NOMO-1 treated with dmso at 0.1 percent for 144 hours (cell line): Measurements from ENCODE around the gene KCNG4.

ENCODE experiments used
- DNase-seq: peaks from one replicate; lab custom pipeline; 2025; ENCODE audit not compliant: unreplicated experiment; lab: John Stamatoyannopoulos, UW

KCNG4 gene

GRCh38 chr16:84183911-84184591, 55.8 kb downstream of the KCNG4 start:
- DNase-seq: no peak

DNA sequence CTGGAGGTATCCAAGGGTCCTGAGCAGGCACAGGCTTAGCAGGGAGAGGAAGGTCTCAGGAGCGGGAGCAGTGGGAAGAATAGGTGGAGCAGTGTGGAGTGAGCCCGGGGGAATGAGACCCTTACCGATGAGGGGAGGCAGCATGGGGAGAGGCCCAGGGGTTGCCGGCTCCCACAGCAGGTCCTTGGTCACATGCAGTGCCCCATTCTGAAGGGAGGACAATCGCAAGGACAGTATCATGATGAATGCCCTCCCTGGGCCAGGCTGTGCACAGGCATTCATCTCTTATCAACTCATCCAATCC, 56.3 kb downstream of the KCNG4 start:
- DNase-seq: no peak

DNA sequence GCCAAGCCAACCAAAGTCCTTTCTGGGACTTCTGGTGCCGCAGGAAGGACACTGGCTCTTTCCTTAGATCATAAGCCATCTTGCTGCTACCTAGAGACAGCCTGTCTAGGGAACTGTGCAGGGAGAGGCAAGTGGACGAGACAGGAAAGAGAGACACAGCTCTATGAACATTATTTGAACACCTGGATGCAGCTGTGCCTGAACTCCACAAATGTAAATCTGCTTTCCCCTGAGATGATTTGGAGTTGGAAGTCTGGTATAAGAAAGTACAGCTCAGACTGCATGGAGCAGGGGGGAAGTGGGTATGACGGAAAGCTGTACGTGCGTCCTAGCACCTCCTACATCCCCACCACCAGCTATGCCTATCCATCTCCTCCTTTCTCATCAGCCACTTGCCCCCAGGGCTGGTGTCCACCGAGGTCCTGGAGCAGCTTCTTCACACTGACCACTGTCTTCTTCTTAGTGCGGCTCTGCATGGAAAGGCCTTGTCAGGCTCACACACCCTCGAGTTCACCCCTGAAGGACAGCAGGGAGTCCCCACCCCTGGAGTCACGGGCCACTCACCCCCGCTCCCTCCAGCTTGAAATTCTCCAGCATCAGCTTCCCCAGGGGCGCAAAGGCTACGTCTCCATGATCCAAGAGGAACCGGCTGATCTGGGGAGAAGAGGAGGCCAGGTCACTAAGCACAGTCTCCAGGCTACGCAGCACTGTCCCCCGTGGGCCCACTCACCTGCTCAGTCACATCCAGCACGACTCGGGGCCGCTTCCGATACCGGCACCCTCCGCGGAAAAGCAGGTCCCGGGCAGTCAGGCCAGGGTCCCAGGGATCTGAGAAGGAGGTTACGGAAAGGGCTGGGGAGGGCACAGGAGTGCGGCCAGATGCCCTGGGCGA, 56.9 kb downstream of the KCNG4 start:
- no peak for DNase-seq

GRCh38 chr16:84182104-84182503, 57.7 kb downstream of the KCNG4 start:
- no peak for DNase-seq

GRCh38 chr16:84181144-84181915, 58.5 kb downstream of the KCNG4 start:
- no peak for DNase-seq

GRCh38 chr16:84180519-84181140, 59.2 kb downstream of the KCNG4 start:
- DNase-seq: no peak

DNA sequence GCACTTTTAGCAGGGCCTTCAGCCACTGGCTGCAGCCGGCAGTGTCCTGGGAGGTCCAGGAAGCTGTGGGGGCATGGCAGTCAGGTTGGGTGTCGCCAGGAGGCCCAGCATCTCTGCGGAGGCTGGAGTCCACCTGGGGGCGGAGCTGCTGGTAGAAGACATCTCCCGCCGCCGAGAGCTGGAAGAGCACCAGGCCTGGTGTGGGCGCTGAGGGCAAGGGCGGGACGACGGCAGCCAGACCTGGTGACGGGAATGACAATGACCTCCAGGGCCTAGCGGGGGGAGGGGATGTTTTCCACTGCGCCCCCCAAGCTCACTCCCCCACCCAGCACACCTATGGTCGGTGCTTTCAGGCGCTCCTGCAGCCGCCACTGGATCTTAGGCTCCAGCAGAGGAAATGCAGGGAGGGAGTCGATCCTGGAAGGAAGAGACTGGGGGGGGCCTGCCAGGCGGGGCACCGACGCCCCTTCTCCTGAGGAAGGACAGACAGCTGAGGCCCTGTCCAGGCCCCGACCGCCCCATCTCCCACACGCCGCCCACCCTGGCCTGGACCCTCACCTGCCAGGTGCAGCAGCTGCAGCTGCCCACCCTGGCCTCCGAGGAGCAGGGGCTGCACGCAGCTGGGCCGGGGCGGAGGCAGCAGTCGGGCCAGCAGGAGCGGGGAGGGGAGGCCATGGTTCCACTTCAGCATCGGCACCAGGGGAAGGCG, 60.0 kb downstream of the KCNG4 start:
- DNase-seq: no peak

- DNase-seq: no peak
Measured at GRCh38 chr16:84178892-84179611, 60.8 kb downstream of the KCNG4 start.

DNA sequence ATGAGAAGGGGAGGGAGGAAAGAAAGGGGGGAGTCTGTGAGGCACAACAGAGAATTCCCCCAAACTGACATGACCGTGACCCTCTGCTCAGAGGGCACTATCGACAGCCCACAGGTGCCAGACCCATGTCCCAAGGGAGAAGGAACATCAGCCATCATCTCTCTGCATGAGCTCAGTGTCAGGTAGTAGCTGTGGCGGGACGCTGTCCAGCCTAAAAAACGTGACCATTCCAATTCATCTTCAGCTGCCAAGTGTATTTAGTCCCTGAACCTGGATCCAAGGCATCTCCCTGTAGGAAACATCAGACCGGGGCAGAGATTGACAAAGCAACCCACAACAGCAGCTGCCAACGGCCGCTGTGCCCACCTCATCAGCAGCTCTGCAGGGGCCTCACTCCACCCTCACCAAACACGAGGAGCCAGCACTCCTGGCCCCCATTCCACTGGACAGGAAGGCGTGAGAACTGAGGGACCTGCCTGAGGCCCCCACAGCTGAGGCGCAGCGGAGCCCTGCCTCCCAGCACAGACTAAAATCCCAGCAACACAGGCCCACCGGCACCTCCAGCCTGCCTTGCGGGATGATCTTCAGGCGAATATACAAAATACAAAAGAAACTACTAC, 61.6 kb downstream of the KCNG4 start:
- DNase-seq: no peak

DNA sequence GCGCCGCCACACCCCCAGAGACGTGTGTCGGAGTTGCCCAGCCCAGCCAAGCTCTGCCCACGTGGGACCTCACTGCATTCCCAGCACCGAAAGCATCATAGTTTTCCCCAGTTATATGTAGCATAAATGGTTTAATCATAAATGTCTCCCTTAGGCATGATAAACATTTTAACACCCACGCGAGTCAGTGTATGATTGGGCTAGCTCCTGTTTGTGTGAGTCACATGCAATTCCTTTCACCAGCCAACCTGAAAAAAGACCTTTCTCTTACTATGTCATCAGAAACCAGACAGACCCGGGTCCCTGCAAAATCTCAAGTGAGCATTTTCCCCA, 62.1 kb downstream of the KCNG4 start:
- no peak for DNase-seq

DNA sequence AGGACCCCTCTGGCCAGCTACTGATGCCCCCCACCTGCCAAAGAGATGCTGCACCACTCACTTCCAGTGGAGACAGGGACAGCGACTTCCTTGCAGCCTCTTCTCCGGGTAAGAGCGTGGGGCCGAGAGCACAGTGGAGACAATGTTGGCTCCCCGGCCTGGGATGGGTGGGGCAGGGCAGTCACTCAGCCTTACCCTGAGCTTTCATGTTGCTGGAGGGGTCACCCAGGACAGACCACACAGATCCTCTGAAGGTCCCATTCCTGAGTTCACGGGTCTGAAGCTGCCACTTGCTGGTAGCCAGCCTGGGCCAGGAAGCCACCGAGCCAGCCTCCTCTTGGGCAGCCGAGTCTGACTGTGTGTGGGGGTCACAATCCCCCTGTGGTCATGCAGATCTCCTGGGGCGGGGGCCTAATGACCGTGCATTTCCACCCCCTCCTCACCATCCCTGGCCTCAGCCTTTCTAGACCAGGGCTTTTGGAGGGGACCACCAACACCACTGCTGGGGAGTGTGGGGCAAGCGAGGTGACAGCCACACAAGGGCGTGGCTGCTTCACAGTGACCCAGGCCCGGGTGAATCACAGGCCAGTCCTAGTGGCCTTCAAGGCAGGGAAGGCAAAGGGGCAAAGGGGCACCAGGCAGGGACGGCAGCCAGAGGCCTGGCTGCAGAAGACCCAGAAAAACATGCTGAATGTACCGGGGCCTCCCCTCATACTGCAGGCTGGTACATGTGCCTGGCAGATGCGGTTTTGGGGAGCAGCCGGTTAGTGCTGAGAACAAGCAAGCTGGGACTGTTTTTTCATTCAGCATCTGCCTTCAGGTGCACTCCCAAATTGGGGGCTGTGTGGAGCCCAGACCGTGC, 63.4 kb downstream of the KCNG4 start:
- no peak for DNase-seq

GRCh38 chr16:84175350-84176081, 64.3 kb downstream of the KCNG4 start:
- peak; percentile 63 for DNase-seq

- no peak for DNase-seq
Measured at GRCh38 chr16:84174396-84174795, 65.4 kb downstream of the KCNG4 start.

DNA sequence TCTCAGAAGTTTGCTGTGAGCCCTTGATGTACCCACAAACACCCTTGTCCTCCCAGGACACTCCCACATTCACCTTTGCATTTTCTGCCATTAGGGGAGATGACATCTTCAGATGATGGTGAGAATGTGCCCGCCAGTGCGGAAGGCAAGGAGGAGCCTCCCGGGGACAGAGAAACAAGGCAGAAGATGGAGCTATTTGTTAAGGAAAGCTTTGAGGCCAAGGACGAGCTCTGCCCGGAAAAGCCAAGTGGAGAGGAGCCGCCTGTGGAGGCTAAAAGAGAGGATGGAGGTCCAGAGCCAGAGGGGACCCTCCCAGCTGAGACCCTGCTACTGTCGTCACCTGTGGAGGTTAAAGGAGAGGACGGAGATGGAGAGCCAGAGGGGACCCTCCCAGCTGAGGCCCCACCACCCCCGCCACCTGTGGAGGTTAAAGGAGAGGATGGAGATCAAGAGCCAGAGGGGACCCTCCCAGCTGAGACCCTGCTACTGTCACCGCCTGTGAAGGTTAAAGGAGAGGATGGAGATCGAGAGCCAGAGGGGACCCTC, 70.0 kb downstream of the KCNG4 start:
- DNase-seq: no peak
